HG02885 (cell line): ENCODE results near the gene RNASEH1.
A peak's percentile ranks its signal among the peaks of the same experiment; 100 is the strongest.

Experiments
- ATAC-seq: cut with Tn5 transposase; IDR thresholded peaks from one replicate; pipeline ENCODE4 v1.9.1; 2021; ENCODE audit warnings: mild to moderate bottlenecking; ENCODE audit not compliant: unreplicated experiment, poor library complexity

Gene RNASEH1

GRCh38 chr2:3565117-3565516, 7.0 kb upstream of the RNASEH1 start:
- ATAC-seq, result no peak

DNA sequence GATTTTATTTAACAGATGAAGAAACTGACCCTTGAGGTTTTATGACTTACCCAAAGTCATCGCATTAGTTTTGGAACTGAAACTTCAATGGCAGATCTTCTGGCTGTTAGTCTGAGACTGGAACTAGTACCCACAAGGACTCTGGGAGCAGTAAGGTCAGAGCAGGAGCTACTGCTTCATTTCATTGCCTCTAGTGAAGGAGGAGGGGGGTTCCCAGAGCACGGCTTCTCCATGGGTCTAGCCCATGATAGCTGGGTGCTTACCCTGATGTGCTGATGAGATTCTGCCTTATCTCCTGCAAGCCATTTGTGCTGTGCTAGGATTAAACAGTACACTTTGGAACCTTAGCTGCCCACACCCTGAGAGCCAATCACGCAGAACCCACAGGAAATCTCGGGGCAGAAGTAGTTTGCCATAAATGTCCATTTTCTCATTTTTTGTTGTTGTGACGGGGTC, 5.4 kb upstream of the RNASEH1 start:
- peak; percentile 54 for ATAC-seq

- ATAC-seq, result peak; percentile 23
Measured at GRCh38 chr2:3557639-3558204, 411 bp downstream of the RNASEH1 start.

- ATAC-seq, result no peak
Measured at GRCh38 chr2:3553946-3554345, 4.2 kb downstream of the RNASEH1 start.

- ATAC-seq, result no peak
Measured at GRCh38 chr2:3547915-3548314, 10.2 kb downstream of the RNASEH1 start.

GRCh38 chr2:3545788-3546478, 12.2 kb downstream of the RNASEH1 start:
- ATAC-seq, result no peak

DNA sequence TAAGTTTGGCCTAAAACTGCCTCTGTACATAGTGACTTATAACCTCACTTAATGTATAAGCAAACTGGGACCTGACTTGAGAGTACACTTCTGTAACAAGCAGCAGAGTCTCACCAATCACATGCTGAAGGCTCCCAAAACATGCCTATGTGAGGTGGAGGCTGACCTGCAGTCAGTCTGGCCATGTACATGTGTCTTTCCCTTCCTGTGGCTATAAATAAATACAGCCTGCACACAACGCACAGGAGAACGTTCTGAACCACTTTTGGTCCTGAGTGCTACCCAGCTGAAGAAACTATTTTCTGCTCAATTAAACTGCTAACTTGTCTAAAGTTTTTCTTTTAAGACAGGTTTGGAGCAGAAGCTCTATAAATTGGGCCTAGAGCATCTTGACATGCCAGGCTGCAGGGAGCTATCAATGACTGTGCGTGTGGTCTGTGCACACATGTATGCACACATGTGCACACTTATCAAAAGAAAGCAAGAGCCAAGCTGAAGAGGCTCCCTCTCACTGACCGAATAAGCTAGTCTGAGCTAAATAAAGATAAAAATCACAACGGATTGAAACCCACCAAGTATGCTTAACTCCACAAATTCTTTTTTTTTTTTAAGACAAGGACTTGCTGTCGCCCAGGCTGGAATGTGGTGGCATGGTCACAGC, 15.0 kb downstream of the RNASEH1 start:
- no peak for ATAC-seq

- ATAC-seq, result no peak
Measured at GRCh38 chr2:3542107-3542506, 16.0 kb downstream of the RNASEH1 start.

DNA sequence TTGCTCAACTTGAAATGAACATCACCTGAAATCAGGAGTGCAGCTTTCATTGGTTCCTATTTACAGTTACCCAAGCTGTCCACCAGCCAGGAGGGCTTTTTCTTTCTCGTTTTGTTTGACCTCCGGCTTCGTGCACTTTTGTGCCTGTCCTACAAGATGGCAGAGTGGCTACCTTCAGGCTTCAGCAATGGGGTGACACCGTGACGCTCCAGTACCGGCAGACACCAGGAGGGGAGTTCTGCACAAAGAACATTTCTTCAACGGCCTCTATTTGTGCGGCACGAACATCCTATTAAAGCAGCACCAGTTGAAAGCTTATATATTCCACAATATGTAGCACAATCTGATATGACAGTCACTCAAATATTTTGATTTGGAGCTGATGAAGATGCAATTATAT, 18.3 kb downstream of the RNASEH1 start:
- ATAC-seq, result no peak

- no peak for ATAC-seq
Measured at GRCh38 chr2:3536682-3537632, 21.2 kb downstream of the RNASEH1 start.

- ATAC-seq, result peak; percentile 73
Measured at GRCh38 chr2:3535794-3536681, 22.1 kb downstream of the RNASEH1 start.

- peak; percentile 25 for ATAC-seq
Measured at GRCh38 chr2:3535467-3535793, 22.7 kb downstream of the RNASEH1 start.

DNA sequence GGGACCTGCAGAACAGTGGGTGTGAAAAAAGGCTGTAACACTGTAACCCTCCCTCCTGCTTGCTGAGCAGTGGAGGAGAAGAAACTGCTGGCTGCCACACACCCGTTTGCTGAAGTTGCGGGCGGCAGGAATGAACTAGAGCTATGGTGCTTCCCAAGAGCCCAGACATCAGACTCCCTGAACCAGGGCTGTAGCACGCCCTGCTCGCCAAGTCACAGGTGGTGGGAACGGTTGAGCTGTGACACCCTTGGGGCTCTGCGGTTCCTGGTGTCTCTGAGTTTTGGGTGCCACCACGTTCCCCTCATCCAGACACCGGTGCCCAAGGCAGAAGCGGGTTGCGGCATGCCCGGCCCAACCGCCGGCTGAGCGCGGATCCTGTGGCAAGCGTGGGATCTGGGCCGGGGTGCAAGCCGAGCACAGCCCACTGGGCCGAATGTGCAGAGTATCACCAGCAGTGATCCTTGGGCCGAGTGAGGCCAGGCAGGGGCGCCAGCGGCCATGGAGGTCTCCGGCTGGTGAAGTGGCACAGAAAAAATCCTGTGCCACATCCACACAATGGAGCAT, 23.8 kb downstream of the RNASEH1 start:
- ATAC-seq, result no peak

DNA sequence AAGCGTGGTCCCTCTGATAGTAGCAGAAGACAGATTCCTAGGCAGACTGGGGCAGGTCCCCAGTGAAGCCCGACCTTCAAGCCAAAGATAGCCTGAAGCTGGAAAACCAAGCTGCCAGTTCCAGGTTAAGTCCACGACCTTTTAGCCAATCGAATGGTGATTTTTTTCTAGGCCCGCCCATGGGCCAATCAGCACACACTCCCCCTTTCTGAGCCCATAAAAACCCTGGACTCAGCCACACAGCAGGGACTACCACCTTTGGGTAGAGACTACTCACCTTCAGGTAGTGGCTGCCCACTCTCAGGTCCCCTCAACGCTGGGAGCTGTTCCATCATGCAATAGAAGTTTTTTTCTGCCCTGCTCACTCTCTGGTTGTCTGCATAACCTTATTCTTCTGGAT, 24.3 kb downstream of the RNASEH1 start:
- no peak for ATAC-seq

DNA sequence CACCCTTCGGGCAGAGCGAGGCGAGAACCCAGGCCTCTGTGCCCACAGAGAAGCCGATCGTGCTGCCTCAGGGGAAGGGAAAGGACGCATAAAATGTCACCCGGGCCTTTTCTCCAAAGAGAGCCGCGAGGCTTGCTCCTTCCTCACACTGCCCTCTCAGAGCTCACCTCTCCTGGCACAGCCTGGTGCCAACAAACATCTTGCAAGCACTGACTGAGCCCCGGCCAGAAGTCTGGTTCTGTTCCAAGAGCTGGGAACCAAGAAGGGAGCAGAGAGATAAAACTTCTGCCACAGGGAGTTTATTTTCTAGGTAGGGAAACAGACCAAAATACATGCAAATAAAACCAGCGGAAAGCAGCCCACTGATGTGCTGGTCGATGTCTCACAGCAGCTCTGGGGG, 25.2 kb downstream of the RNASEH1 start:
- no peak for ATAC-seq

DNA sequence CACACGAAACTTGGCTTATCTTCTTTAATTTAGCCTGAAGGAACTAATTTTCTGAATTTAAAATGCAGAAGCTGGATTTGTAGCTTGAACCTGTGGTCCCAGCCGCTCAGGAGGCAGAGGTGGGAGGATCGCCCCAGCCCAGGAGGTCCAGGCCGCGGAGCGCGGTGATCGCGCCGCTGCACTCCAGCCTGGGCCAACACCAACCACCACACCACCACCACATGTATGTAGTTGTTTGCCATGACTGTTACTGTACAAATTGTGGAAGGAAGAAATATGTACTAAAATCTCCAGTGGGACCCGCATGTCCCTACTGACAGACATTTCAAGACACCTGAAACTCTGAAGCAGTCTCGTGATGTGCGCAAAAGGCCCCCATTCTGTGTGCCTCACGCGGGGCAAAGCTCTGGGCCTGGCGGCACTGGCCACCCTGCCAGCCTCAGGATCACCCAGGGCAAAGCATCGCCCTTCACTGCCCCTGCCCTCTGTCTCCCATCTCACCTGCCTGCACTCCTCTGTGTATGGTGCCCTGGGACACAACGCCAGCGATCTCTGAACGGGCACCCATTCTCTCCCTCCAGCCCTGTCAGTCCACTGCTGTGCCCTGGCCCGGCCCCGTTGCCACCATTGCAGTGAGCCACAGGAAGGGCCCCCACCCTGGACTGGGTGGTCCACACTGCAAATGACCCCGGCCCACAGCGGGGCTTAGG, 28.7 kb downstream of the RNASEH1 start:
- ATAC-seq, result no peak

- no peak for ATAC-seq
Measured at GRCh38 chr2:3527886-3528785, 30.0 kb downstream of the RNASEH1 start.

DNA sequence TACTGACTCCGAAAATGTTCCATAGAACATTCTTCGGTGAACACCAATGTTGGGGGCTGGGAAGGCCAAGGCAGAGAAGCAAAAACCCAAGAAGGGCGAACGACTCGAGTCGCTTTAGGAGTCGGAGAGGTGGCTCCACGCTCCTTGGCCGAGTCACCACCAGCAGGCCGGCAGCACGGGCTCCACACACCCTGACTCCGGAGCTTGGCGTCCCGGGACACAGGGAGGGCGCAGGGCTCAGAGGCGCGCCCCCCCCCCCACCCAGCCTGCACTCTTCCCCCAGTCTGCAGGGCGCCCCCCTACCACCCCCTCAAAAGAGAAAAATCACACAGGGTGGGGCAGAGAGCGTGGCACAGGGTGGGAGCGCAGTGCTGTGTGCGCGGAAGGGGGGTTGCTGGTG, 31.3 kb downstream of the RNASEH1 start:
- no peak for ATAC-seq
